H1 (cell line): ENCODE results near the gene SLC2A2.

ENCODE experiments used
- EZH2 ChIP-seq: fragments of 200-600 bp; sonication (generic); IDR thresholded peaks from 2 replicates; pipeline ENCODE4 v1.7.1; 2012; ENCODE audit warnings: low read depth, mild to moderate bottlenecking, moderate library complexity, low read length, inconsistent platforms; ENCODE audit not compliant: severe bottlenecking
- KDM5A ChIP-seq: fragments of 200-600 bp; IDR thresholded peaks from 2 replicates; pipeline ENCODE4 v1.7.1; 2012; ENCODE audit warnings: mild to moderate bottlenecking, low read length, inconsistent platforms, mixed read lengths
- POLR2A ChIP-seq, 2 experiments: IDR thresholded peaks; 1 replicate in 1 of 2; 2 replicates in 1 of 2; pipeline ENCODE4 v1.6.1; 2011; ENCODE audit warnings: low read depth in 2 of 2, low read length in 2 of 2, mild to moderate bottlenecking in 2 of 2; ENCODE audit errors: control extremely low read depth in 1 of 2
- POLR2AphosphoS5 ChIP-seq: IDR thresholded peaks from 2 replicates; pipeline ENCODE4 v1.6.1; 2011; ENCODE audit warnings: low read depth, low read length
- SUZ12 ChIP-seq: fragments of 200-600 bp; sonication (generic); IDR thresholded peaks from 2 replicates; pipeline ENCODE4 v1.6.1; 2012; ENCODE audit warnings: mild to moderate bottlenecking, inconsistent platforms, low read length, moderate library complexity, mixed read lengths
- TAF1 ChIP-seq: IDR thresholded peaks from 2 replicates; pipeline ENCODE4 v1.6.1; 2011; ENCODE audit warnings: mild to moderate bottlenecking, low read depth, low read length
- YY1 ChIP-seq: IDR thresholded peaks from 2 replicates; pipeline ENCODE4 v1.6.1; 2011; ENCODE audit warnings: low read depth, mild to moderate bottlenecking, low read length
- ZNF274 ChIP-seq: IDR thresholded peaks from 2 replicates; pipeline ENCODE4 v1.7.0; 2012; ENCODE audit warnings: low read length, borderline replicate concordance; ENCODE audit errors: extremely low read depth
- TF ChIP-seq, protein P1 (sequence below), 3 experiments: IDR thresholded peaks; 1 replicate in 2 of 3; 2 replicates in 1 of 3; pipeline versions ENCODE4 v1.5.1 to v1.6.1; 2011; ENCODE audit warnings: low read length in 3 of 3, mild to moderate bottlenecking in 3 of 3, inconsistent platforms in 2 of 3, low read depth in 1 of 3, moderate library complexity in 1 of 3; ENCODE audit not compliant: insufficient read depth in 1 of 3; ENCODE audit errors: control extremely low read depth in 1 of 3
- TF ChIP-seq, protein P2 (sequence below): fragments of 300-600 bp; sonication (generic); IDR thresholded peaks from 2 replicates; pipeline ENCODE4 v1.7.1; 2012; ENCODE audit warnings: low read length, moderate library complexity, mild to moderate bottlenecking, inconsistent platforms; ENCODE audit not compliant: insufficient replicate concordance
- TF ChIP-seq, protein P3 (sequence below): IDR thresholded peaks from 2 replicates; pipeline ENCODE4 v1.6.1; 2011; ENCODE audit warnings: low read length, improper control_type of control experiment
- TF ChIP-seq, protein P4 (sequence below): IDR thresholded peaks from 2 replicates; pipeline ENCODE4 v1.6.1; 2012; ENCODE audit warnings: inconsistent platforms

DNA sequence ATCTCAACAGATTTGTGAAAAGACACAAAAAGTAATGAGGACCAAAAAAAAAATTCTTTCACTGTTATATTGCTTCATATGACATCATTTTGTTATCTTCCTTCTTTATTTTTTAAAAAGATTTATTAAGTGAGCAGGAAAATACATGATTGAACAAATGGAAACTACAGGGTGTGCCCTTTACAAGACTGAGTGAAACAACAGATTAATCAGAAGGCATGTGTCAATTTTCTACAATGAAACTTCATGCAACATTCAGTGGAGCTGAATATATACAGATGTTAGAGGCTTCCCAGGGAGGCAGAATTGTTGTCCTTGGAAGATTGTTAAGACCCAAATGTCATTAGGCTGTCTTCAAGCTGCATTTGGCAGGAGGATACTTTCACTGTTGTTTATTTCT is 28.4 kb upstream of the SLC2A2 start:
- TF ChIP-seq, protein P1, sequence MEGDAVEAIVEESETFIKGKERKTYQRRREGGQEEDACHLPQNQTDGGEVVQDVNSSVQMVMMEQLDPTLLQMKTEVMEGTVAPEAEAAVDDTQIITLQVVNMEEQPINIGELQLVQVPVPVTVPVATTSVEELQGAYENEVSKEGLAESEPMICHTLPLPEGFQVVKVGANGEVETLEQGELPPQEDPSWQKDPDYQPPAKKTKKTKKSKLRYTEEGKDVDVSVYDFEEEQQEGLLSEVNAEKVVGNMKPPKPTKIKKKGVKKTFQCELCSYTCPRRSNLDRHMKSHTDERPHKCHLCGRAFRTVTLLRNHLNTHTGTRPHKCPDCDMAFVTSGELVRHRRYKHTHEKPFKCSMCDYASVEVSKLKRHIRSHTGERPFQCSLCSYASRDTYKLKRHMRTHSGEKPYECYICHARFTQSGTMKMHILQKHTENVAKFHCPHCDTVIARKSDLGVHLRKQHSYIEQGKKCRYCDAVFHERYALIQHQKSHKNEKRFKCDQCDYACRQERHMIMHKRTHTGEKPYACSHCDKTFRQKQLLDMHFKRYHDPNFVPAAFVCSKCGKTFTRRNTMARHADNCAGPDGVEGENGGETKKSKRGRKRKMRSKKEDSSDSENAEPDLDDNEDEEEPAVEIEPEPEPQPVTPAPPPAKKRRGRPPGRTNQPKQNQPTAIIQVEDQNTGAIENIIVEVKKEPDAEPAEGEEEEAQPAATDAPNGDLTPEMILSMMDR (IDR thresholded peaks at IDR 0.05; ENCODE audit: control extremely low read depth in 1 of 3, insufficient read depth in 1 of 3, low read depth in 1 of 3, low read length in 3 of 3): no peak
- TF ChIP-seq YY1 (no peak), SUZ12 (no peak), EZH2 (no peak), POLR2A (IDR thresholded peaks at IDR 0.05; ENCODE audit: control extremely low read depth in 1 of 2, low read depth in 2 of 2, low read length in 2 of 2) (no peak), TAF1 (no peak), ZNF274 (no peak), KDM5A (no peak), POLR2AphosphoS5 (no peak)
- TF ChIP-seq, protein P2, sequence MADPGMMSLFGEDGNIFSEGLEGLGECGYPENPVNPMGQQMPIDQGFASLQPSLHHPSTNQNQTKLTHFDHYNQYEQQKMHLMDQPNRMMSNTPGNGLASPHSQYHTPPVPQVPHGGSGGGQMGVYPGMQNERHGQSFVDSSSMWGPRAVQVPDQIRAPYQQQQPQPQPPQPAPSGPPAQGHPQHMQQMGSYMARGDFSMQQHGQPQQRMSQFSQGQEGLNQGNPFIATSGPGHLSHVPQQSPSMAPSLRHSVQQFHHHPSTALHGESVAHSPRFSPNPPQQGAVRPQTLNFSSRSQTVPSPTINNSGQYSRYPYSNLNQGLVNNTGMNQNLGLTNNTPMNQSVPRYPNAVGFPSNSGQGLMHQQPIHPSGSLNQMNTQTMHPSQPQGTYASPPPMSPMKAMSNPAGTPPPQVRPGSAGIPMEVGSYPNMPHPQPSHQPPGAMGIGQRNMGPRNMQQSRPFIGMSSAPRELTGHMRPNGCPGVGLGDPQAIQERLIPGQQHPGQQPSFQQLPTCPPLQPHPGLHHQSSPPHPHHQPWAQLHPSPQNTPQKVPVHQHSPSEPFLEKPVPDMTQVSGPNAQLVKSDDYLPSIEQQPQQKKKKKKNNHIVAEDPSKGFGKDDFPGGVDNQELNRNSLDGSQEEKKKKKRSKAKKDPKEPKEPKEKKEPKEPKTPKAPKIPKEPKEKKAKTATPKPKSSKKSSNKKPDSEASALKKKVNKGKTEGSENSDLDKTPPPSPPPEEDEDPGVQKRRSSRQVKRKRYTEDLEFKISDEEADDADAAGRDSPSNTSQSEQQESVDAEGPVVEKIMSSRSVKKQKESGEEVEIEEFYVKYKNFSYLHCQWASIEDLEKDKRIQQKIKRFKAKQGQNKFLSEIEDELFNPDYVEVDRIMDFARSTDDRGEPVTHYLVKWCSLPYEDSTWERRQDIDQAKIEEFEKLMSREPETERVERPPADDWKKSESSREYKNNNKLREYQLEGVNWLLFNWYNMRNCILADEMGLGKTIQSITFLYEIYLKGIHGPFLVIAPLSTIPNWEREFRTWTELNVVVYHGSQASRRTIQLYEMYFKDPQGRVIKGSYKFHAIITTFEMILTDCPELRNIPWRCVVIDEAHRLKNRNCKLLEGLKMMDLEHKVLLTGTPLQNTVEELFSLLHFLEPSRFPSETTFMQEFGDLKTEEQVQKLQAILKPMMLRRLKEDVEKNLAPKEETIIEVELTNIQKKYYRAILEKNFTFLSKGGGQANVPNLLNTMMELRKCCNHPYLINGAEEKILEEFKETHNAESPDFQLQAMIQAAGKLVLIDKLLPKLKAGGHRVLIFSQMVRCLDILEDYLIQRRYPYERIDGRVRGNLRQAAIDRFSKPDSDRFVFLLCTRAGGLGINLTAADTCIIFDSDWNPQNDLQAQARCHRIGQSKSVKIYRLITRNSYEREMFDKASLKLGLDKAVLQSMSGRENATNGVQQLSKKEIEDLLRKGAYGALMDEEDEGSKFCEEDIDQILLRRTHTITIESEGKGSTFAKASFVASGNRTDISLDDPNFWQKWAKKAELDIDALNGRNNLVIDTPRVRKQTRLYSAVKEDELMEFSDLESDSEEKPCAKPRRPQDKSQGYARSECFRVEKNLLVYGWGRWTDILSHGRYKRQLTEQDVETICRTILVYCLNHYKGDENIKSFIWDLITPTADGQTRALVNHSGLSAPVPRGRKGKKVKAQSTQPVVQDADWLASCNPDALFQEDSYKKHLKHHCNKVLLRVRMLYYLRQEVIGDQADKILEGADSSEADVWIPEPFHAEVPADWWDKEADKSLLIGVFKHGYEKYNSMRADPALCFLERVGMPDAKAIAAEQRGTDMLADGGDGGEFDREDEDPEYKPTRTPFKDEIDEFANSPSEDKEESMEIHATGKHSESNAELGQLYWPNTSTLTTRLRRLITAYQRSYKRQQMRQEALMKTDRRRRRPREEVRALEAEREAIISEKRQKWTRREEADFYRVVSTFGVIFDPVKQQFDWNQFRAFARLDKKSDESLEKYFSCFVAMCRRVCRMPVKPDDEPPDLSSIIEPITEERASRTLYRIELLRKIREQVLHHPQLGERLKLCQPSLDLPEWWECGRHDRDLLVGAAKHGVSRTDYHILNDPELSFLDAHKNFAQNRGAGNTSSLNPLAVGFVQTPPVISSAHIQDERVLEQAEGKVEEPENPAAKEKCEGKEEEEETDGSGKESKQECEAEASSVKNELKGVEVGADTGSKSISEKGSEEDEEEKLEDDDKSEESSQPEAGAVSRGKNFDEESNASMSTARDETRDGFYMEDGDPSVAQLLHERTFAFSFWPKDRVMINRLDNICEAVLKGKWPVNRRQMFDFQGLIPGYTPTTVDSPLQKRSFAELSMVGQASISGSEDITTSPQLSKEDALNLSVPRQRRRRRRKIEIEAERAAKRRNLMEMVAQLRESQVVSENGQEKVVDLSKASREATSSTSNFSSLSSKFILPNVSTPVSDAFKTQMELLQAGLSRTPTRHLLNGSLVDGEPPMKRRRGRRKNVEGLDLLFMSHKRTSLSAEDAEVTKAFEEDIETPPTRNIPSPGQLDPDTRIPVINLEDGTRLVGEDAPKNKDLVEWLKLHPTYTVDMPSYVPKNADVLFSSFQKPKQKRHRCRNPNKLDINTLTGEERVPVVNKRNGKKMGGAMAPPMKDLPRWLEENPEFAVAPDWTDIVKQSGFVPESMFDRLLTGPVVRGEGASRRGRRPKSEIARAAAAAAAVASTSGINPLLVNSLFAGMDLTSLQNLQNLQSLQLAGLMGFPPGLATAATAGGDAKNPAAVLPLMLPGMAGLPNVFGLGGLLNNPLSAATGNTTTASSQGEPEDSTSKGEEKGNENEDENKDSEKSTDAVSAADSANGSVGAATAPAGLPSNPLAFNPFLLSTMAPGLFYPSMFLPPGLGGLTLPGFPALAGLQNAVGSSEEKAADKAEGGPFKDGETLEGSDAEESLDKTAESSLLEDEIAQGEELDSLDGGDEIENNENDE: no peak
- TF ChIP-seq, protein P3, sequence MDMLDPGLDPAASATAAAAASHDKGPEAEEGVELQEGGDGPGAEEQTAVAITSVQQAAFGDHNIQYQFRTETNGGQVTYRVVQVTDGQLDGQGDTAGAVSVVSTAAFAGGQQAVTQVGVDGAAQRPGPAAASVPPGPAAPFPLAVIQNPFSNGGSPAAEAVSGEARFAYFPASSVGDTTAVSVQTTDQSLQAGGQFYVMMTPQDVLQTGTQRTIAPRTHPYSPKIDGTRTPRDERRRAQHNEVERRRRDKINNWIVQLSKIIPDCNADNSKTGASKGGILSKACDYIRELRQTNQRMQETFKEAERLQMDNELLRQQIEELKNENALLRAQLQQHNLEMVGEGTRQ: no peak
- TF ChIP-seq, protein P4, sequence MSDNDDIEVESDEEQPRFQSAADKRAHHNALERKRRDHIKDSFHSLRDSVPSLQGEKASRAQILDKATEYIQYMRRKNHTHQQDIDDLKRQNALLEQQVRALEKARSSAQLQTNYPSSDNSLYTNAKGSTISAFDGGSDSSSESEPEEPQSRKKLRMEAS: no peak
